ENCODE results near the gene N4BP2L2.

Gene N4BP2L2

DNA sequence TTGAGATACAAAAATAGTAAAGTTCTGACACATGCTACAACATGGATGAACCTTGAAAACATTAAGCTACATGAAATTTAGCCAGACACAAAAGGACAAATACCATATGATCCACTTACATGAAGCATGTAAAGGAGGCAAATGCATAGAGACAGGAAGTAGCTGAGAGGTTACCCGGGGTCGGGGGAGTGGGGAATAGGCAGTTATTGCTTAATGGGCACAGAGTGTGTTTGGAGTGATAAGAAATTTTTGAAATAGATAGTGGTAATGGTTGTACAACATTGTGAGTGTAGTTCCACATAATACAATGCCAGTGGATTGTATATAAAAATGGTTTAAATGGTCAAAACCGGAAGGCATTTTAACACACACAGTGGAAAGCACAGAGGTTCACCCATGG lies 115.0 kb downstream of the N4BP2L2 start:
- DNase-seq = no peak

DNA sequence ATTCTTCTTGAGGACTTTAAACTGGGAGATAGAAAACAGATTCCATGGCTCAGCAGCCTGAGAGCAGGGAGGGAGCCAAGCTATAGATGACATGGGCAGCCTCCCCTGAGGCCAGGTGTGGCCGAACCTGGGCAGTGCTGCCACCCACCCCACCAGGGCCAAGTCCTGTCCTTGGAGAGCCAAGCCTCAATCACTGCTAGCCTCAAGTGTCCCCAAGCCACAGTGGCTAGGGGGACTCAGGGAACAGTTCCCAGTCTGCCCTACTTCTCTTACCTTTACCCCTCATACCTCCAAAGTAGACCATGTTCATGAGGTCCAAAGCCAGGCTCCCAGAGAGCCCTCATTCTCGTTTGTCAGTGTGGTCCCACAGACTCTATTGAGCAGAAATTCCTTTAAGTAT lies 118.7 kb downstream of the N4BP2L2 start:
- DNase-seq = no peak

DNA sequence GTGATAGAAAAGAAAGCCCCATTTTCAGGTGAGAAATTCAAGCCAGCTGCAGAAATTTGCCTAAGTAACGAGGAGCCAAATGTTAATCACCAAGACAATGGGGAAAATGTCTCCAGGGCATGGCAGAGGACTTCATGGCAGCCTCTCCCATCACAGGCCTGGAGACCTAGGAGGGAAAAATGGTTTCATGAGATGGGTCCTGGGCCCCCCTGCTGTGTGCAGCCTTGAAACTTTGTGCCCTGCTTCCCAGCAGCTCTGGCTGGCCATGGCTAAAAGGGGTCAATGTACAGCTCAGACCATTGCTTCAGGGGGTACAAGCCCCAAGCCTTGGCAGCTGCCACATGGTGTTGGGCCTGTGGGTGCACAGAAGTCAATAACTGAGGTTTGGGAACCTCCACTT lies 120.6 kb downstream of the N4BP2L2 start:
- no peak for DNase-seq

DNA sequence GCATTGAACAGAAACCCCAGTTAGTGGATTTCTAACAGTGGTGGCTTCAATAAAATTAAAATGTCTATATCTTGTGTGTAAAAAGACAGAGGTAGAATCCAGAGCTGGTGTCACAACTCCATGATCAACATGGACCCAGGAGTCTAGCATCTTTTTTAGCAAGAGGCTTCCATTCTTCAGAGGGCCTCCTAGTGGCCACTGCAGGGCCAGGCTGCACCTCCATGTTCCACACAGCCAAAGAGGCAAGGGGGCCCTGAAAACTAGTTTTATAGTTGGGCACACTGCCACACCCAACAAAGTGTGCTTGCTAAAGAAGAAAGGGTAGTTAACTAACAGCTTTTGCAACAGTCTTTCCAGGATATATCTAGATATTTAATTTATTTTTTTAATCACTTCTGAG lies 123.6 kb downstream of the N4BP2L2 start:
- no peak for DNase-seq

DNA sequence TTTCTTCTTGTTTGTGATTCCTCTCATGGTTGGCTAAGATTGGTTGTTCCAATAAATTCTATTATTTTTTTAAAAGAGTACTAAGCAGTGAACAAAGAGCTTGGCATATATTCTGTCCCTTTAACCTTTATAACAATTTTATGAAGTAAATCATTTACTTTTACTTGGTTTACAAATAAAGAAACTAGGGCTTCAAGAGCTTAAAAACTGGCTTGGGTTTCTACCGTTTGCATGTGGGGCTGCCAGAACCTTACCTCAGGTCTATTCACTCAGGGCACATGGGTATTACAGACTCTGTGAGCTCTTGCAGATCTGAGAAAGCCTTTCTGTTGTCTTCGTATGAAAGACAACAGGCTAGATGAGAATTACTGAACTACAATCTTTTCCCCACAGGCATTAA lies 124.0 kb downstream of the N4BP2L2 start:
- DNase-seq = no peak

DNA sequence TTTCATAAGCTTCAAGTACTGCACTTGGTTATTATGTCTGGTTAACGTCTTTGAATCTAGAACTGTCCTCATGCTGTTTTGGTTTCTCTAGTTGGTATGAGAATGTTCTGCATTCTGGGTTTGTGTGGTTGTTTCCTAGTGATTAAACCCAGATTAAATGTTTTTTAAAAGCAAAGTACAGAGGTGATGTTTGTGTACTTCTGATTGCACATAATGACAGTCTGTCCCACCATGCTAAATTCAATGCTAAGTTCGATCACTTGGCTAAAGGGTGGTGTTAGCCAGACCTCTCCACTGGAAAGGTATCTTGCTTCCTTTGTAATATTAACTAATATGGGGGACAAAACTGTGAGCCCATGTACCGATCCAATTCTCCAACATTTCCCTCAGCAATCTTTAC lies 125.3 kb downstream of the N4BP2L2 start:
- no peak for DNase-seq

DNA sequence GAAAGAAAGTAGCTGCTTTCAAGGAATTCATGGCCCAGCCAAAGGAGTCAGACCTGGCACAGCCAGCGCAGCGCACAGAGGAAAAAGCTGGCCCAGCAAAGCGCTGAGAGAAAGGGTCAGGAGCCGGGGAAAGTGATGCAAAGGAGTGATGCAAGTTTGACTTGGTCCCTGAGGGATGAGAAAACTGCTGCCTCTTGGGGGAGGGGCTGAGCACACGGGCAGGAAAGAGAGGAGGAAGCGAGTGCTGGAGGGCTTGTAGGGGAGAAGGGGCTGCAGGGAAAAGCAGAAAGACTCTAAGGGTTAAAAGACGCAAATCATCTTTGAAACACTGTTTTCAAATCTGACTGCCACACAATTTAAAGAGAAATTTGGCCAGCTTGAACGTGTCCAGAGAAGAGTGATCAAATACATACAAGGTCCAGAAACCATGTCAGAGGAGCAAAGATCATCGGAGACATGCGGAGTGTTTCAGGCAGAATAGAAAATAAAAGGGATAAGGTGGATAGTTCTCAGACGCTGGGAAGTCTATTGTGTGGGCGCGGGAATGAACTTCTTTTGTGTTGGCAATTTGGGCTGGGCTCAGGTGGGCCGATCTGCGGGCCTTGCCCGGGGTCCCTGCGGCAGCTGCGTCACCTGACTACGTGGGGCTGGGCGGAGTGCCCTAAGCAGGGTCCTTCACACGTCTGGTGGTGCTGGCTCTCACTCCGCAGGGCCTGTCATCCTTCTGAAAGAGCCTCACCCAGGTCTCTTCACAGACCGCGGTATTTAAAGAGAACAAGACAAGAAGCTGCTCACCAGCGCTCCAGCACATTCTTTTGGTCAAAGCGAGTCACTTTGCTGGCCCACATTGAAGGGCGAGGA lies 128.8 kb downstream of the N4BP2L2 start:
- DNase-seq = peak; percentile 19

DNA sequence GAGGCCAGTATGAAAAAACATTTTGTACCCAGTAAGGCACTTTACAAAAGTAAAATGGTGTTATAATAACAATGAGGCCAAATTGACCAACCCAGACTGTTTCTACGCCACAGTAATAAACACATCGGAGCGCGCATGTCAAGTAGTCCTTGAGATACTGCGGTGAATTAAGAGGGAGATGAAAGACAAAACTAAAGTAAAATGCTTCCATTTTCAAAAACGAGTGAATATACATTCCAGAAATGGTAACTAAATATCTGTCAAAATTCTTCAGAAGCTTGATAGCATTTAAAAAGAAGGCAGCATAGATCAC lies 129.6 kb downstream of the N4BP2L2 start:
- DNase-seq = peak; percentile 44

DNA sequence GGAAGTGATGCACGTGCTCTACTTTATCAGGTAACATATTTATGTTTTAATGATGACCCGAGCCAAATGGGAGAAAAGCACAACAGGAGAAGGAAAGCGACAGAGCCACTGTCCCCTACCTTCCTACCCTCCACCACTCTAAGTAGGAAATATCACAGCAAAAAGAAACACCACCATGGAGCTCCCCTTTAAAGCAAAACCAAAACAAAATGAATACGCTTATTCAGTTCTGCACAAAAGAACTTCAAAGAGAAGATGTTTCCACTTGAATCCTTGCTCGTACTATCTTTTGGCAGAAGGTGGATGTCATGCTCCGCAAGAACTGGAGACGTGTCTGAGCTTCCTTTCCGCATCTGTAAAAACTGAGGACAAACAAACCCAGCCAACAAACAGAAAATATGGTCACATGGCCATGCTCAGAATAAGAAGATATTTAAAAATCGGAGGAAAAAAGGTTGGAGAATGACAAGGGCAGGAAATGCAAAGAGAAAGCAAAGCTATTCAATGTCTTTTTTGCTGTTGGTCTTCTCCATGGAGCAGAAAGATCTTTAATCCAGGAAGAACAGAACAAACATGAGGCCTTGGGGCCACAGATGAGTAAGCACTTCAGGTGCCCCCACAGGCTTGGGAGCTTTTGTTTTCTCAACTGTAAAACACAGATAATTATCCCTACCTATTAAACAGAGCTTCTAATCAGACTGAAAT lies 130.1 kb downstream of the N4BP2L2 start:
- DNase-seq = peak; percentile 41

DNA sequence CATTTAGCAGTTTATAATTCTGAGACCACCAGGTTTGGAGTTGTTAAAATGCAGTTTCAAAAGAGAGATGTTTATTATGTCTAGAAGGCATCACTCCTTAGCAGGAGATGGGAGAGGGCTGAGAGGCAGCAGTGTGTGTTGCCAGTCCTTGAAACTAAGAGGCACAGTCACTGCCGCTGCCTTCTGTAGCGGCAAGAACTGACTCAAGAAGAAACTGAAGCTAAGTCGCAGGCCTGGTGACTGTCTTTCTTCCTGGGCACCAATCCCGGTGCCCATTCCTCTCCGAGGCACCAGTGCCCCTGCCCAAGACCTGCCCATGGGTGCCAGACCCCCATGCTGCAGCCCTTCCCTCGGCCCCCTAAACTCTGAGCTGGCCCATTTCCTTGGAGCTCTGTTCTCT lies 130.7 kb downstream of the N4BP2L2 start:
- DNase-seq = no peak

DNA sequence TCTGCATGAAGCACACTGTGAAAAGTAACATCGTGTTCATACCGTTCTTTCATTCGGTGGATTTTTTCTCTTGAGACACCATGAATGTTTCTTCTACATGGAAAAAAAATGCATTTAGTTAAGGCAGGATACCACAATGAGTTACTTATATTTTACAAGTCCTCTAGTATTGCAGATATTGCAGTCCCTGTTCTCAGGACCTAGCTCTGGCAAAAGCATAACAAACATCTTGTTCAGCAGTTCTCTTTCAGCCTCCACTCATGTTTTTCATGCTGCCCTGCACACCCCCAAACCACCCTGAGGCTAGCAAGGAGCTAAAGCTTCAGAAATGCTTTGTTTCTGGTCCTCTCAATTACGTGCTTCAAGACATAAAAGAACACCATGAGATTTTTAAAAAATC lies 135.5 kb downstream of the N4BP2L2 start:
- no peak for DNase-seq

DNA sequence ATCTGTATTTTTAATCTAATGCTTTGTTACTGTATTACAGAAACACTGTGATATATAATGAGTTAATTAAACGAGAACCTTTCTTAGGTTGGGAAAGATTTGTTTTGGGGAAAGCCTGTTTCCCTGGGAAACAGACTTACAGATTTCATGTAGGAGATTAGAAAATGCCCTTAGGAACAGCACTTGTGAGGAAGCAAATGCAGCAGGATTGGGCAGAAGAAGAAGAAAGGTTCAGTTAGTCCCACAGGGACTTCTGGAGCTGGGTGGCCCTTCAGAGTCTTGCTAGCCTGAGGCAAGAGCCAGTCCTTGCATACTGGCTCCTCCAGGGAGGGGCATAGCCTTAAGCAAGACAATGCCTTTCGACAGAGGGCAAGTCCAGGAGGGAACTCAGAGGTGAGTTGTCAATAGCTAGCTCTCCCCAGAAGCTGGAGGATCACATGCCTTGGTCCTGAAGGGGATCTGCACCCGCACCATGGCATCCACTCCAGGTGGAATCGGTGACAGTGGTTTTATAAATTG lies 147.4 kb downstream of the N4BP2L2 start:
- no peak for DNase-seq

DNA sequence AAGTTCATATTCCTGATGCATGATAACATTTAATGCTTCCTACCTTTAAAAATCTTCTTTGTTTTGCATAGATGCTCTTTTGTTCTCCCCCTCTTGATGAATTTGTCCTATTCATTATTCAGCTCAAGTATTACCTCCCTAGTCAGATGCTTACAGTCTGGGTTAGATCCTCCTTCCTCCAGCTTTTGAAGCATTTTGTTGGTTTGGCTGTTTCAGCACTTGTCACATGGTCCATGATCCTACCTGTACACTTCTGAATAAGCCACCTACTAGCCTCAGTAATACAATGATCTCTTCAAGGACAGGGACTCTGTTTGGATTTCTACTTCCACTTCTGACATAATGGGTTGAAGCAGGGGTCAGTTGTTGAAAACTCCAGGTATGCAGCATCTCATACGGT lies 148.1 kb downstream of the N4BP2L2 start:
- DNase-seq = no peak

DNA sequence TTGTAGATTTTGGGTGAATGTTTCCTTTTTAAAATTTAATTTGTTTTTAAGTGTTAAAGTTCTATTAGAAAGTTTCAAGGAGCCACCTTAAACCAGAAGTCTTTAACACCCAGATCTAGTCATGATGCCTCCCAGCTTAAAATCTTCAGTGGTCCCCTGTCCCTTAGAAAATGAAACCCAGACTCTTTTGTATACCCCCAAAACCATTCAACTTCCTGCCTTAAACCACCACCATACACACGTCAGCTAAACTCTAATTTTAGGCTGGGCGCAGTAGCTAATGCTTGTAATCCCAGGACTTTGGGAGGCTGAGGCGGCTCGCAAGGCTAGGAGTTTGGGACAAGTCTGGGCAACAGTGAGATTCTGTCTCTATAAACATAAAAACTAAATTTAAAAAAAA lies 148.5 kb downstream of the N4BP2L2 start:
- no peak for DNase-seq

DNA sequence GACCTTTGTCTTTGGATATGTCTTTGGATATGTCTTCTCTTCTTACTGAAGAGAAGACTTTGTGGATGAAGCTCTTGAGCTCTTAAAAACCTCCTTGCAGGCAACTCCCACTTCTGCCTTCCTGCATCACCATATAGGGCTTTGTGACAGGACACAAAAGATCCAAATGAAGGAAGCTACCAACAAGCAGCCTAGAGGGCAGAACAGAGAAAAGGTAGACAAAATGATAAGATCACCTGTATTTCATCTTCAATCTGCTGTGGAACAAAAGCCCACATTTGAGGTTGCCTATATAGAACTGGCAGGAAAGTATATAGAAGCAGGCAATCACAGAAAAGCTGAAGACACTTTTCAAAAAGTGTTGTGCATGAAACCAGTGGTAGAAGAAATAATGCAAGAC lies 153.2 kb downstream of the N4BP2L2 start:
- DNase-seq = no peak

DNA sequence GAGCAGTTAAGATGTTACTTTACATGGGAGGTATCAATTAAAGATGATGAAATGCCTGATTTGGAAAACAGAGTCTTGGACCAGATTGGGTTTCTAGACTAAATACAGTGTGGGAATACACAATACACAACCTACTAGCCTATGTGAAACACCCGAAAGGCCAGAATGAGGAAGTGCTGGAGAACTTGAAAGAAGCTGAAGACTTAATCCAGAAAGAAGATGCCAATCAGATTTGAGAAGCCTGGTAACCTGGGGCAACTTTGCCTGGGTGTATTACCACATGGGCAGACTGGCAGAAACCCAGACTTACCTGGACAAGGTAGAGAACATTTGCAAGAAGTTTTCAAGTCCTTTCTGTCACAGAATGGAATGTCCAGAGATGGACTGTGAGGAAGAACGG lies 153.9 kb downstream of the N4BP2L2 start:
- DNase-seq = no peak

DNA sequence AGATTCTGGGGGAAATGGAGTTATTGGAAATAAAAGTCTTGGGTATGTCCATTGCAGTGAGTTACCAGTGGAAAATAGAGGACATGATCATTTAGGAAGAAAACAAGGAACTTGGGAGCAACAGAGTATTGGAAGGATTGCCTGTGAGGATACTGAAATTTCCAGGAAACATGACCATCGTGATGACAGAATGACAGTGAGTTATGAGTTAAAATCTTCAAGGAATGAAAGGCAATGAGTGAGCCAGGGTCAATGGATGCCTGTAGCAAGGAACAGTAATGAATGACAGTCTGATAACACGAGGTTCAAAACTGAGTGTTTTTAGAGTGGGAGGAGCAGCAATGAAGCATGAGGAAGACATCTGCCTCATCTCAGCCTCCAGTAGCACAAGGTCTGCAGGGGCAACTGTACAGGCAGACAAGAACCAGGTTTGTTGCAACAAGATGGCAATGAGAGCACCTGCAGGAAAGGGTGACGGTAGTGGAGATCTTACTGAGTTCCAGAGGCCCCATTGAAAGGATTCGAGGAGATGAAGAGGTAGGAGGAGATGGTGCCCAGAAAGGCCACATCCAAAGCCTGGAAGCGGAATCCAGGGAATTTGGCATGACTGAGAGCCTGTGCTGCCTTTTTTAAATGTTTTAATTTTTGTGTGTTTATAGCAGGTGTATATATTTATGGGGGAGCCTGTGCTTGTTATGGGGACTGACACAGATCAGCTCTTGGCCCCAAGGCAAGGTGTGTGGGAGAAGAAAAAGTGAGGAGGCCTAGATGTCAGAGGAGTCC lies 154.6 kb downstream of the N4BP2L2 start:
- DNase-seq = no peak
